Measurements from ENCODE around the gene GRAP. TPM values are rescaled to one million over a fixed set of nuclear protein-coding genes. Genes with fewer than 3 reads are reported as not detected.
"Not testable (repeated sequence)": the region's sequence is repeated elsewhere in the genome, so short reads cannot be mapped to it uniquely, and the experiment has no call there.

GRAP gene
- total RNA-seq, 2 donors from 2014 or later: 0.15 TPM; not detected in 1

GRCh38 chr17:19077386-19077785, 30.6 kb upstream of the GRAP start:
- H3K9ac ChIP-seq (ENCODE audit: extremely low read depth, low read length, poor library complexity, severe bottlenecking); H3K9me3 ChIP-seq (ENCODE audit: control insufficient read depth, low read length); H3K9me3 Mint-ChIP-seq; DNase-seq; H3K4me3 Mint-ChIP-seq; H3K27me3 Mint-ChIP-seq (ENCODE audit: insufficient read depth); H3K36me3 Mint-ChIP-seq (ENCODE audit: low read depth); H3K27me3 ChIP-seq (ENCODE audit: control insufficient read depth, insufficient read depth, low read length, poor library complexity, severe bottlenecking); H3K27ac ChIP-seq (ENCODE audit: low read depth, low read length); H3K4me1 ChIP-seq (ENCODE audit: control insufficient read depth, insufficient read depth, low read length); H3K27ac Mint-ChIP-seq; H3K4me3 ChIP-seq (ENCODE audit: low read length); H3K36me3 ChIP-seq (ENCODE audit: control insufficient read depth, insufficient read depth, low read length); H3K4me1 Mint-ChIP-seq: not testable (repeated sequence)
- WGBS, 2 experiments (ENCODE audit: insufficient coverage in 1 of 2, insufficient read length in 1 of 2): no CpG with 5 or more reads among the region's 3 CpGs

GRCh38 chr17:19076398-19077192, 29.8 kb upstream of the GRAP start:
- not testable (repeated sequence) for H3K4me1 Mint-ChIP-seq; H3K9me3 Mint-ChIP-seq; H3K27me3 ChIP-seq (ENCODE audit: control insufficient read depth, insufficient read depth, low read length, poor library complexity, severe bottlenecking); H3K27me3 Mint-ChIP-seq (ENCODE audit: insufficient read depth); H3K9ac ChIP-seq (ENCODE audit: extremely low read depth, low read length, poor library complexity, severe bottlenecking); H3K27ac ChIP-seq (ENCODE audit: low read depth, low read length); H3K4me3 Mint-ChIP-seq; H3K4me3 ChIP-seq (ENCODE audit: low read length); H3K27ac Mint-ChIP-seq; H3K4me1 ChIP-seq (ENCODE audit: control insufficient read depth, insufficient read depth, low read length); H3K36me3 ChIP-seq (ENCODE audit: control insufficient read depth, insufficient read depth, low read length); H3K9me3 ChIP-seq (ENCODE audit: control insufficient read depth, low read length); DNase-seq; H3K36me3 Mint-ChIP-seq (ENCODE audit: low read depth)
- 84% methylated on average over 3 of the region's 31 CpGs; no CpG with 5 or more reads in 1 of the 2 experiments for WGBS, 2 experiments (ENCODE audit: insufficient coverage in 1 of 2, insufficient read length in 1 of 2)

- no CpG with 5 or more reads among the region's 34 CpGs for WGBS, 2 experiments (ENCODE audit: insufficient coverage in 1 of 2, insufficient read length in 1 of 2)
- H3K4me3 Mint-ChIP-seq; DNase-seq; H3K27ac Mint-ChIP-seq; H3K36me3 ChIP-seq (ENCODE audit: control insufficient read depth, insufficient read depth, low read length); H3K9ac ChIP-seq (ENCODE audit: extremely low read depth, low read length, poor library complexity, severe bottlenecking); H3K4me3 ChIP-seq (ENCODE audit: low read length); H3K9me3 Mint-ChIP-seq; H3K27me3 ChIP-seq (ENCODE audit: control insufficient read depth, insufficient read depth, low read length, poor library complexity, severe bottlenecking); H3K4me1 Mint-ChIP-seq; H3K27ac ChIP-seq (ENCODE audit: low read depth, low read length); H3K27me3 Mint-ChIP-seq (ENCODE audit: insufficient read depth); H3K36me3 Mint-ChIP-seq (ENCODE audit: low read depth); H3K4me1 ChIP-seq (ENCODE audit: control insufficient read depth, insufficient read depth, low read length); H3K9me3 ChIP-seq (ENCODE audit: control insufficient read depth, low read length): not testable (repeated sequence)
Observed at GRCh38 chr17:19070318-19071168, 23.8 kb upstream of the GRAP start.

- not testable (repeated sequence) for H3K36me3 Mint-ChIP-seq (ENCODE audit: low read depth); H3K27me3 ChIP-seq (ENCODE audit: control insufficient read depth, insufficient read depth, low read length, poor library complexity, severe bottlenecking); H3K27ac ChIP-seq (ENCODE audit: low read depth, low read length); H3K27me3 Mint-ChIP-seq (ENCODE audit: insufficient read depth); H3K9me3 Mint-ChIP-seq; H3K36me3 ChIP-seq (ENCODE audit: control insufficient read depth, insufficient read depth, low read length); H3K4me1 Mint-ChIP-seq; H3K4me1 ChIP-seq (ENCODE audit: control insufficient read depth, insufficient read depth, low read length); H3K4me3 ChIP-seq (ENCODE audit: low read length); H3K27ac Mint-ChIP-seq; H3K4me3 Mint-ChIP-seq; H3K9me3 ChIP-seq (ENCODE audit: control insufficient read depth, low read length); H3K9ac ChIP-seq (ENCODE audit: extremely low read depth, low read length, poor library complexity, severe bottlenecking)
- DNase-seq: peak; percentile 56
- WGBS, 2 experiments (ENCODE audit: insufficient coverage in 1 of 2, insufficient read length in 1 of 2): no CpG with 5 or more reads among the region's 17 CpGs
Observed at GRCh38 chr17:19064378-19064777, 17.6 kb upstream of the GRAP start.

- H3K9me3 ChIP-seq (ENCODE audit: control insufficient read depth, low read length); H3K4me3 ChIP-seq (ENCODE audit: low read length); H3K9me3 Mint-ChIP-seq; H3K4me1 Mint-ChIP-seq; H3K36me3 Mint-ChIP-seq (ENCODE audit: low read depth); H3K4me1 ChIP-seq (ENCODE audit: control insufficient read depth, insufficient read depth, low read length); DNase-seq; H3K27me3 ChIP-seq (ENCODE audit: control insufficient read depth, insufficient read depth, low read length, poor library complexity, severe bottlenecking); H3K27ac ChIP-seq (ENCODE audit: low read depth, low read length); H3K27me3 Mint-ChIP-seq (ENCODE audit: insufficient read depth); H3K36me3 ChIP-seq (ENCODE audit: control insufficient read depth, insufficient read depth, low read length); H3K9ac ChIP-seq (ENCODE audit: extremely low read depth, low read length, poor library complexity, severe bottlenecking); H3K4me3 Mint-ChIP-seq: not testable (repeated sequence)
- 0% methylated on average over 6 to 17 of the region's 44 CpGs for WGBS, 2 experiments (ENCODE audit: insufficient coverage in 1 of 2, insufficient read length in 1 of 2)
- peak overlapping the region; percentile 92 for H3K27ac Mint-ChIP-seq
Observed at GRCh38 chr17:19063326-19063956, 16.7 kb upstream of the GRAP start.

GRCh38 chr17:19062718-19063325, 16.1 kb upstream of the GRAP start:
- not testable (repeated sequence) for H3K4me3 Mint-ChIP-seq; H3K27me3 ChIP-seq (ENCODE audit: control insufficient read depth, insufficient read depth, low read length, poor library complexity, severe bottlenecking); H3K36me3 ChIP-seq (ENCODE audit: control insufficient read depth, insufficient read depth, low read length); DNase-seq; H3K4me1 ChIP-seq (ENCODE audit: control insufficient read depth, insufficient read depth, low read length); H3K9ac ChIP-seq (ENCODE audit: extremely low read depth, low read length, poor library complexity, severe bottlenecking); H3K27ac Mint-ChIP-seq; H3K4me1 Mint-ChIP-seq; H3K36me3 Mint-ChIP-seq (ENCODE audit: low read depth); H3K9me3 ChIP-seq (ENCODE audit: control insufficient read depth, low read length); H3K9me3 Mint-ChIP-seq; H3K27ac ChIP-seq (ENCODE audit: low read depth, low read length); H3K4me3 ChIP-seq (ENCODE audit: low read length); H3K27me3 Mint-ChIP-seq (ENCODE audit: insufficient read depth)
- WGBS, 2 experiments (ENCODE audit: insufficient coverage in 1 of 2, insufficient read length in 1 of 2): no CpG with 5 or more reads among the region's 20 CpGs
